HG03432 (cell line): ENCODE measurements around the gene COL25A1.
A peak's percentile ranks its signal among the peaks of the same experiment; 100 is the strongest.

ENCODE experiments used
- ATAC-seq: cut with Tn5 transposase; IDR thresholded peaks from one replicate; pipeline ENCODE4 v1.9.1; 2021; ENCODE audit warnings: mild to moderate bottlenecking, moderate library complexity; ENCODE audit not compliant: unreplicated experiment

COL25A1 gene

GRCh38 chr4:108786351-108786750 is 516.1 kb downstream of the COL25A1 start:
- no peak for ATAC-seq

GRCh38 chr4:108783665-108784463 is 518.6 kb downstream of the COL25A1 start:
- no peak for ATAC-seq

GRCh38 chr4:108779958-108780357 is 522.5 kb downstream of the COL25A1 start:
- ATAC-seq: no peak

GRCh38 chr4:108777388-108777787 is 525.1 kb downstream of the COL25A1 start:
- no peak for ATAC-seq

GRCh38 chr4:108775921-108776320 is 526.5 kb downstream of the COL25A1 start:
- no peak for ATAC-seq

GRCh38 chr4:108774809-108775530 is 527.5 kb downstream of the COL25A1 start:
- ATAC-seq: no peak

- no peak for ATAC-seq
Observed at GRCh38 chr4:108772402-108772801, 530.1 kb downstream of the COL25A1 start.

- no peak for ATAC-seq
Observed at GRCh38 chr4:108766058-108766457, 536.4 kb downstream of the COL25A1 start.

GRCh38 chr4:108763986-108764385 is 538.5 kb downstream of the COL25A1 start:
- ATAC-seq: no peak

GRCh38 chr4:108763226-108763593 is 539.2 kb downstream of the COL25A1 start:
- ATAC-seq: no peak

GRCh38 chr4:108762559-108763225 is 539.8 kb downstream of the COL25A1 start, which contains the start of gene ETNPPL:
Gene ETNPPL, minus strand, starts transcription at chr4:108763053. Its CDS starts 155 bp downstream, at chr4:108762898.
- peak; percentile 62 for ATAC-seq
